H1 (cell line): ENCODE data around the gene CTDSP1. TPM values are rescaled to one million over a fixed set of nuclear protein-coding genes. Genes with fewer than 3 reads are reported as not detected.
A peak's percentile ranks its signal among the peaks of the same experiment; 100 is the strongest.

Experiments used
- CTCF ChIA-PET: fragments of 300-600 bp; sonication (Branson Sonifier 250); formaldehyde crosslinking; loops from one replicate; lab custom pipeline; 2021; ENCODE audit not compliant: partially characterized antibody; lab: Charles Lee
- POLR2A ChIA-PET: fragments of 300-600 bp; sonication (Branson Sonifier 250); formaldehyde crosslinking; loops from one replicate; lab custom pipeline; 2021; ENCODE audit warnings: inconsistent platforms; ENCODE audit not compliant: partially characterized antibody; lab: Charles Lee
- DNase-seq, 2 experiments: peaks; one replicate each; pipeline versions ENCODE4 v3.0.0 to v3.0.0-alpha.2; 2010 to 2022; ENCODE audit warnings: low spot score in 2 of 2, low read depth in 1 of 2, mixed read lengths in 1 of 2
- FAIRE-seq: peaks from 2 replicates; lab custom pipeline; 2011; peaks lifted over from hg19 to GRCh38; lab: Jason Lieb, UNC
- H2AFZ ChIP-seq: 2 replicates; pipeline ENCODE4 v1.8.1; 2012; ENCODE audit warnings: low read length, inconsistent platforms
- H2AK5ac ChIP-seq: 2 replicates; pipeline ENCODE4 v1.6.1; 2013; ENCODE audit warnings: low read depth, low read length
- H2BK120ac ChIP-seq: replicated peaks from 2 replicates; pipeline ENCODE3; 2013; ENCODE audit warnings: low read depth, low read length, inconsistent platforms
- H2BK12ac ChIP-seq: 2 replicates; pipeline ENCODE4 v1.6.1; 2013; ENCODE audit warnings: low read depth, low read length
- H2BK15ac ChIP-seq: 2 replicates; pipeline ENCODE4 v1.6.1; 2013; ENCODE audit warnings: low read length
- H2BK20ac ChIP-seq: 2 replicates; pipeline ENCODE4 v1.6.1; 2013; ENCODE audit warnings: low read length
- H2BK5ac ChIP-seq: 2 replicates; pipeline ENCODE4 v1.6.1; 2013; ENCODE audit warnings: low read depth, low read length
- H3K14ac ChIP-seq: 2 replicates; pipeline ENCODE4 v1.6.1; 2013; ENCODE audit warnings: inconsistent platforms; ENCODE audit not compliant: insufficient read length
- H3K18ac ChIP-seq: 2 replicates; pipeline ENCODE4 v1.6.1; 2013; ENCODE audit warnings: low read length; ENCODE audit errors: extremely low read depth
- H3K23ac ChIP-seq: 2 replicates; pipeline ENCODE4 v1.6.1; 2013; ENCODE audit warnings: inconsistent platforms; ENCODE audit not compliant: insufficient read length
- H3K23me2 ChIP-seq: 2 replicates; pipeline ENCODE4 v1.6.1; 2013; ENCODE audit warnings: low read depth, low read length
- H3K27ac ChIP-seq: 2 replicates; pipeline ENCODE4 v1.6.1; 2011; ENCODE audit warnings: low read depth, low read length, inconsistent platforms
- H3K27me3 ChIP-seq, 4 experiments: replicated peaks in 1 of 4; 1 replicate in 1 of 4; 2 replicates in 3 of 4; pipeline versions ENCODE4 v1.6.1 to v1.8.1; 2011 to 2013; ENCODE audit warnings: low read length in 3 of 4, mild to moderate bottlenecking in 3 of 4, inconsistent platforms in 2 of 4, mixed read lengths in 2 of 4, moderate library complexity in 1 of 4; ENCODE audit not compliant: control insufficient read depth in 3 of 4, insufficient read depth in 3 of 4; ENCODE audit errors: extremely low read depth in 1 of 4
- H3K36me3 ChIP-seq, 4 experiments: 2 replicates each; pipeline versions ENCODE4 v1.6.1 to v1.8.1; 2011 to 2013; ENCODE audit warnings: mild to moderate bottlenecking in 4 of 4, low read length in 3 of 4, moderate library complexity in 2 of 4, control low read depth in 1 of 4, inconsistent platforms in 1 of 4; ENCODE audit not compliant: insufficient read depth in 4 of 4, control insufficient read depth in 2 of 4
- H3K4ac ChIP-seq: replicated peaks from 2 replicates; pipeline ENCODE3; 2013; ENCODE audit warnings: low read length, low read depth, mixed read lengths, inconsistent platforms; ENCODE audit not compliant: insufficient read length
- H3K4me1 ChIP-seq, 4 experiments: replicated peaks in 1 of 4; 1 replicate in 1 of 4; 2 replicates in 3 of 4; pipeline versions ENCODE4 v1.6.1 to v1.8.1; 2011 to 2013; ENCODE audit warnings: low read length in 3 of 4, inconsistent platforms in 2 of 4, mixed read lengths in 1 of 4; ENCODE audit not compliant: insufficient read depth in 4 of 4, control insufficient read depth in 3 of 4
- H3K4me2 ChIP-seq, 2 experiments: 2 replicates each; pipeline versions ENCODE4 v1.6.1 to v1.8.1; 2011 to 2013; ENCODE audit warnings: low read depth in 2 of 2, low read length in 2 of 2, control low read depth in 1 of 2, inconsistent platforms in 1 of 2, mild to moderate bottlenecking in 1 of 2; ENCODE audit not compliant: insufficient read depth in 1 of 2
- H3K4me3 ChIP-seq, 4 experiments: fragments of 200-600, 300-600 bp in 1 of 4; sonication (generic), shearing (Covaris generic), sonication (Bioruptor Twin) in 1 of 4; 2 replicates each; pipeline versions ENCODE4 v1.5.1 to v1.8.1; 2011 to 2016; ENCODE audit warnings: low read length in 4 of 4, low read depth in 3 of 4, control low read depth in 2 of 4, inconsistent platforms in 2 of 4, mild to moderate bottlenecking in 2 of 4, mixed read lengths in 1 of 4, moderate library complexity in 1 of 4; ENCODE audit not compliant: insufficient read depth in 2 of 4; ENCODE audit errors: extremely low read depth in 1 of 4
- H3K56ac ChIP-seq: replicated peaks from 2 replicates; pipeline ENCODE3; 2013; ENCODE audit warnings: low read depth, mild to moderate bottlenecking, mixed read lengths, low read length, inconsistent platforms; ENCODE audit not compliant: insufficient read length
- H3K79me1 ChIP-seq: 2 replicates; pipeline ENCODE4 v1.6.1; 2013; ENCODE audit warnings: low read depth, low read length, control low read depth
- H3K79me2 ChIP-seq, 2 experiments: 2 replicates each; pipeline versions ENCODE4 v1.6.1 to v1.8.1; 2012 to 2013; ENCODE audit warnings: low read length in 2 of 2, mild to moderate bottlenecking in 2 of 2, inconsistent platforms in 1 of 2; ENCODE audit not compliant: insufficient read depth in 2 of 2, control insufficient read depth in 1 of 2
- H3K9ac ChIP-seq, 4 experiments: replicated peaks in 1 of 4; 1 replicate in 1 of 4; 2 replicates in 3 of 4; pipeline versions ENCODE4 v1.6.1 to v1.8.1; 2011 to 2013; ENCODE audit warnings: low read depth in 3 of 4, low read length in 3 of 4, control low read depth in 2 of 4, mild to moderate bottlenecking in 2 of 4, moderate library complexity in 2 of 4, inconsistent platforms in 1 of 4; ENCODE audit errors: extremely low read depth in 1 of 4
- H3K9me3 ChIP-seq, 2 experiments: 2 replicates each; pipeline versions ENCODE4 v1.6.1 to v1.8.1; 2012 to 2013; ENCODE audit warnings: mild to moderate bottlenecking in 2 of 2, moderate library complexity in 2 of 2, control low read depth in 1 of 2, inconsistent platforms in 1 of 2, low read depth in 1 of 2, low read length in 1 of 2, mixed read lengths in 1 of 2; ENCODE audit not compliant: insufficient read depth in 2 of 2
- H4K20me1 ChIP-seq, 2 experiments: replicated peaks in 1 of 2; 2 replicates each; pipeline versions ENCODE3 to v1.8.1; 2011 to 2013; ENCODE audit warnings: inconsistent platforms in 2 of 2, low read length in 2 of 2, mild to moderate bottlenecking in 1 of 2; ENCODE audit not compliant: insufficient read depth in 2 of 2, control insufficient read depth in 1 of 2
- H4K5ac ChIP-seq: 2 replicates; pipeline ENCODE4 v1.6.1; 2013; ENCODE audit warnings: low read length, low read depth, mixed read lengths, inconsistent platforms; ENCODE audit not compliant: insufficient read length
- H4K8ac ChIP-seq: 2 replicates; pipeline ENCODE4 v1.8.0; 2013; ENCODE audit warnings: mild to moderate bottlenecking, moderate library complexity, low read length, inconsistent platforms; ENCODE audit not compliant: insufficient read depth; ENCODE audit errors: extremely low read depth
- H4K91ac ChIP-seq: replicated peaks from 2 replicates; pipeline ENCODE3; 2013; ENCODE audit warnings: low read length, mixed read lengths, inconsistent platforms; ENCODE audit not compliant: insufficient read length
- CHD1 ChIP-seq: IDR thresholded peaks from 2 replicates; pipeline ENCODE4 v1.6.1; 2012; ENCODE audit warnings: low read depth, low read length, improper control_type of control experiment
- EGR1 ChIP-seq: IDR thresholded peaks from 2 replicates; pipeline ENCODE4 v1.6.1; 2011; ENCODE audit warnings: low read depth, low read length, borderline replicate concordance
- EP300 ChIP-seq, 2 experiments: IDR thresholded peaks; 1 replicate in 1 of 2; 2 replicates in 1 of 2; pipeline ENCODE4 v1.6.1; 2011 to 2012; ENCODE audit warnings: low read depth in 2 of 2, low read length in 2 of 2, mild to moderate bottlenecking in 2 of 2, borderline replicate concordance in 1 of 2, inconsistent platforms in 1 of 2, moderate library complexity in 1 of 2
- GTF2F1 ChIP-seq: IDR thresholded peaks from 2 replicates; pipeline ENCODE4 v1.6.1; 2012; ENCODE audit warnings: low read depth, low read length, improper control_type of control experiment, borderline replicate concordance
- JUN ChIP-seq: IDR thresholded peaks from 2 replicates; pipeline ENCODE4 v1.6.1; 2011; ENCODE audit warnings: low read depth, mild to moderate bottlenecking, improper control_type of control experiment, low read length
- POLR2A ChIP-seq, 2 experiments: IDR thresholded peaks; 1 replicate in 1 of 2; 2 replicates in 1 of 2; pipeline ENCODE4 v1.6.1; 2011; ENCODE audit warnings: low read depth in 2 of 2, low read length in 2 of 2, mild to moderate bottlenecking in 2 of 2; ENCODE audit errors: control extremely low read depth in 1 of 2
- POLR2AphosphoS5 ChIP-seq: IDR thresholded peaks from 2 replicates; pipeline ENCODE4 v1.6.1; 2011; ENCODE audit warnings: low read depth, low read length
- RBBP5 ChIP-seq: IDR thresholded peaks from 2 replicates; pipeline ENCODE4 v1.7.1; 2012; ENCODE audit warnings: low read depth, mild to moderate bottlenecking, inconsistent platforms, low read length, moderate library complexity, borderline replicate concordance
- RXRA ChIP-seq: IDR thresholded peaks from 2 replicates; pipeline ENCODE4 v1.6.1; 2011; ENCODE audit warnings: low read depth, mild to moderate bottlenecking, low read length, moderate library complexity; ENCODE audit not compliant: insufficient read depth
- SIN3A ChIP-seq, 2 experiments: IDR thresholded peaks in 1 of 2; conservative IDR thresholded peaks in 1 of 2; 2 replicates each; pipeline ENCODE4 v1.6.1; 2011 to 2012; ENCODE audit warnings: low read length in 2 of 2, improper control_type of control experiment in 1 of 2, low read depth in 1 of 2, mild to moderate bottlenecking in 1 of 2
- SIRT6 ChIP-seq: IDR thresholded peaks from one replicate; pipeline ENCODE4 v1.7.1; 2012; ENCODE audit warnings: low read length, inconsistent platforms
- WGBS, 2 experiments: shearing (Covaris generic) in 1 of 2; methylation state at CpG; one replicate each; pipeline versions ENCODE4 v1.1.6 to v1.1.7; 2013 to 2015; ENCODE audit warnings: low lambda C conversion rate in 2 of 2, mixed read lengths in 2 of 2, inconsistent platforms in 1 of 2, low coverage in 1 of 2, missing lambda C conversion rate in 1 of 2; ENCODE audit not compliant: insufficient replicate concordance in 2 of 2, insufficient coverage in 1 of 2, insufficient read length in 1 of 2; ENCODE audit errors: extremely low coverage in 1 of 2, missing lambda C conversion rate in 1 of 2; 5-methylcytosine and 5-hydroxymethylcytosine counted together
- polyA plus RNA-seq, 7 experiments: library from polyadenylated mRNA; depleted of rRNA in 3 of 7; stranded (reverse) in 5 of 7; unstranded in 2 of 7; fragments of >200 nt in 5 of 7; fragments of 200-250 nt in 2 of 7; gene quantifications; 1 replicate in 5 of 7; 2 replicates in 1 of 7; 4 replicates in 1 of 7; pipeline versions ENCODE4 v1.2.1 to v1.2.3, GENCODE V29; 2011 to 2013; ENCODE audit warnings: missing spikeins in 2 of 7, mixed read lengths in 2 of 7
- total RNA-seq: library from RNA; stranded (reverse); fragmentation: NEBNext Ultra II Directional; extraction: Animal tissue kit (Norgen Biotek cat#: 25700); gene quantifications from 2 replicates; pipeline ENCODE4 v1.2.1, GENCODE V29; 2021
- TF ChIP-seq, protein P1 (sequence below): IDR thresholded peaks from 2 replicates; pipeline ENCODE4 v1.6.1; 2011; ENCODE audit warnings: low read length, improper control_type of control experiment

The CTDSP1 gene
- total and polyA plus RNA-seq, 2 of the 8 experiments (the other 6 are each of a cell fraction or from before 2014, with no cell fraction given): 20.3 to 35.2 TPM

- Histone ChIP-seq H3K79me2 (no peaks in the 10 kb centered on the region), H3K4me1 (peaks cover 0 to 3% (median 0%) of the 10 kb centered on the region in 4 experiments; a peak in 3 of 7 replicates), H3K23ac (no peak overlapping the region), H3K79me1 (no peaks in the 10 kb centered on the region), H3K4me3 (no peak overlapping the region), H2BK5ac (no peak overlapping the region), H3K9me3 (no peaks in the 10 kb centered on the region), H3K4me2 (0 out of 4 replicates have a peak overlapping the region, but pooled peaks of 1 of the 2 experiments have one; percentile 68), H2BK20ac (no peak overlapping the region), H4K20me1 (no peaks in the 10 kb centered on the region), H3K36me3 (no peaks in the 10 kb centered on the region), H3K56ac (no peak overlapping the region), H3K18ac (no peak overlapping the region), H3K27ac (no peak overlapping the region), H3K4ac (no peak overlapping the region), H3K23me2 (peaks cover 7% of the 10 kb centered on the region; the same call in 1 of the 2 replicates), H2BK120ac (no peak overlapping the region), H3K9ac (no peak overlapping the region), H2AK5ac (no peak overlapping the region), H3K14ac (no peak overlapping the region), H2BK15ac (no peak overlapping the region), H4K8ac (no peak overlapping the region), H2BK12ac (no peak overlapping the region), H4K91ac (no peak overlapping the region), H3K27me3 (no peaks in the 10 kb centered on the region), H2AFZ (no peak overlapping the region), H4K5ac (no peak overlapping the region)
- CTCF ChIA-PET: interaction anchor here (1.0 to 3.9 kb wide), 8 partner anchors 8 to 98 kb away, joined by 4 to 19 read pairs (median 6); partner anchors contain the start of gene CATIP
- POLR2A ChIA-PET: interaction anchor here (0.9 to 1.3 kb wide), 3 partner anchors 8 to 18 kb away, joined by 3 read pairs; no protein-coding TSS in a partner anchor
- FAIRE-seq: no peak
- 67% methylated on average over 2 of the region's 2 CpGs; no CpG with 5 or more reads in 1 of the 2 experiments for WGBS, 2 experiments
- no peak for DNase-seq
- TF ChIP-seq SIN3A (conservative IDR thresholded peaks at IDR 0.05 in 1 of 2, IDR thresholded peaks at IDR 0.05 in 1 of 2; ENCODE audit: low read depth in 1 of 2, low read length in 2 of 2) (no peak), GTF2F1 (no peak), RBBP5 (no peak), CHD1 (no peak), POLR2A (IDR thresholded peaks at IDR 0.05; ENCODE audit: control extremely low read depth in 1 of 2, low read depth in 2 of 2, low read length in 2 of 2) (no peak), POLR2AphosphoS5 (no peak), JUN (no peak), EP300 (IDR thresholded peaks at IDR 0.05; ENCODE audit: borderline replicate concordance in 1 of 2, low read depth in 2 of 2, low read length in 2 of 2) (no peak), RXRA (no peak), SIRT6 (no peak), EGR1 (no peak)
- TF ChIP-seq, protein P1, sequence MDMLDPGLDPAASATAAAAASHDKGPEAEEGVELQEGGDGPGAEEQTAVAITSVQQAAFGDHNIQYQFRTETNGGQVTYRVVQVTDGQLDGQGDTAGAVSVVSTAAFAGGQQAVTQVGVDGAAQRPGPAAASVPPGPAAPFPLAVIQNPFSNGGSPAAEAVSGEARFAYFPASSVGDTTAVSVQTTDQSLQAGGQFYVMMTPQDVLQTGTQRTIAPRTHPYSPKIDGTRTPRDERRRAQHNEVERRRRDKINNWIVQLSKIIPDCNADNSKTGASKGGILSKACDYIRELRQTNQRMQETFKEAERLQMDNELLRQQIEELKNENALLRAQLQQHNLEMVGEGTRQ: no peak
Observed at GRCh38 chr2:218369330-218369729, 30.3 kb upstream of the CTDSP1 start.
